ENCODE measurements around the gene LDLRAD1.

DNA sequence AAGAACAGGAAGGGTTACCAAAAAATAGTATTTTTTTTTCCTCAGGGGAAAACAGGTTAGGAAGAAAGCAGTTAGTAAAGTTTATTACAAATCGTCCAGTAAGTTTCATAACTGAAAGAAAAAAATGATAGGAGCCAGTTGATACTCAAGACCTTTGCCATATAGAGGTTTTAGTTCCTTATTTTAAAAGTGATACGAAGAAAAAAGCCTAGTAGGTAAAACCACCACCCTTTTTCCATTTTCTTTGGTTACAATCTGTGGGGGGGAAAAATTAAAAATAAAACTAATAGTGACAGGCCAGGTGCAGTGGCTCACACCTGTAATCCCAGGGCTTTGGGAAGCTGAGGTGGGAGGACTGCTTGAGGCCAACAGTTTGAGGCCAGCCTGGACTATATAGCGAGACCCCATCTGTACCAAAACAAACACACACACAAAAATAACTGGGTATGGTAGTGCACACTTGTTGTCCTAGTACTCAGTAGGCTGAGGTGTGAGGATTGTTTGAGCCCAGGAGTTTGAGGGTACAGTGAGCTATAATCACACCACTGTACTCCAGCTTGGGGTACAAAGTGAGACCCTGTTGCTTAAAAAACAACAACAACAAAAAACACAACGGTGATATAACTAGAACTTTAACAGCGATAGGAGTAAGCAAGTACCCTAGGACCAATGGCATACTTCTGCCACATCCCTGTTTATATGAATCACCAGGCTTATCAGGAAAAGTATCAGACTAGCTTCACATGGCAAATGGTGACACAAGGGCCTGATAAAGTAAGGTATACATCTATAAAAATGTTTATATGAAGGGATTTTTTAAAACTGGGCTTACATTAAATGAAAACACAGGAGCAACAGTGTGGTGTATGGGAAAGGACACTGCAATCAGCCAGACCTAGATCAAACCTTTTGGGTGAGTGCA lies 29.7 kb upstream of the LDLRAD1 start:
- TF ChIP-seq, protein P1, sequence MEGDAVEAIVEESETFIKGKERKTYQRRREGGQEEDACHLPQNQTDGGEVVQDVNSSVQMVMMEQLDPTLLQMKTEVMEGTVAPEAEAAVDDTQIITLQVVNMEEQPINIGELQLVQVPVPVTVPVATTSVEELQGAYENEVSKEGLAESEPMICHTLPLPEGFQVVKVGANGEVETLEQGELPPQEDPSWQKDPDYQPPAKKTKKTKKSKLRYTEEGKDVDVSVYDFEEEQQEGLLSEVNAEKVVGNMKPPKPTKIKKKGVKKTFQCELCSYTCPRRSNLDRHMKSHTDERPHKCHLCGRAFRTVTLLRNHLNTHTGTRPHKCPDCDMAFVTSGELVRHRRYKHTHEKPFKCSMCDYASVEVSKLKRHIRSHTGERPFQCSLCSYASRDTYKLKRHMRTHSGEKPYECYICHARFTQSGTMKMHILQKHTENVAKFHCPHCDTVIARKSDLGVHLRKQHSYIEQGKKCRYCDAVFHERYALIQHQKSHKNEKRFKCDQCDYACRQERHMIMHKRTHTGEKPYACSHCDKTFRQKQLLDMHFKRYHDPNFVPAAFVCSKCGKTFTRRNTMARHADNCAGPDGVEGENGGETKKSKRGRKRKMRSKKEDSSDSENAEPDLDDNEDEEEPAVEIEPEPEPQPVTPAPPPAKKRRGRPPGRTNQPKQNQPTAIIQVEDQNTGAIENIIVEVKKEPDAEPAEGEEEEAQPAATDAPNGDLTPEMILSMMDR (conservative IDR thresholded peaks at IDR 0.05; ENCODE audit: low read depth, low read length) = no peak
- no peak for TF ChIP-seq EZH2 (IDR thresholded peaks at IDR 0.05; ENCODE audit: borderline replicate concordance, low read depth, low read length, poor library complexity, severe bottlenecking)

Measured in A673 (cell line).